ENCODE data around the gene EXOC3L4. TPM values are rescaled to one million over a fixed set of nuclear protein-coding genes. Genes with fewer than 3 reads are reported as not detected.

Gene EXOC3L4
- total RNA-seq, 1 donor from 2014 or later: not detected

GRCh38 chr14:103143506-103143905 lies 49.0 kb downstream of the EXOC3L4 start:
- no peak for TF ChIP-seq CTCF (IDR thresholded peaks at IDR 0.05; ENCODE audit: insufficient read depth, low read length, severe bottlenecking)
- H3K27me3 ChIP-seq (ENCODE audit: control insufficient read depth, insufficient read depth, low read length): peaks cover 10% of the 10 kb centered on the region
- FAIRE-seq (no peak), DNase-seq (ENCODE audit: low read depth) (no peak)
- no peaks in the 10 kb centered on the region for H3K36me3 ChIP-seq (ENCODE audit: control insufficient read depth, insufficient read depth, low read length)
- no peak overlapping the region for H3K4me3 ChIP-seq (ENCODE audit: low read depth, low read length)

GRCh38 chr14:103144085-103144484 lies 49.6 kb downstream of the EXOC3L4 start:
- TF ChIP-seq CTCF (IDR thresholded peaks at IDR 0.05; ENCODE audit: insufficient read depth, low read length, severe bottlenecking): no peak
- DNase-seq (ENCODE audit: low read depth): peak; percentile 61
- FAIRE-seq: no peak
- Histone ChIP-seq H3K27me3 (ENCODE audit: control insufficient read depth, insufficient read depth, low read length) (peaks cover 10% of the 10 kb centered on the region), H3K4me3 (ENCODE audit: low read depth, low read length) (no peak overlapping the region), H3K36me3 (ENCODE audit: control insufficient read depth, insufficient read depth, low read length) (no peaks in the 10 kb centered on the region)

- no peak for DNase-seq (ENCODE audit: low read depth)
- no peak for FAIRE-seq
- H3K27me3 ChIP-seq (ENCODE audit: control insufficient read depth, insufficient read depth, low read length): peaks cover 5% of the 10 kb centered on the region
- TF ChIP-seq CTCF (IDR thresholded peaks at IDR 0.05; ENCODE audit: insufficient read depth, low read length, severe bottlenecking): no peak
- H3K36me3 ChIP-seq (ENCODE audit: control insufficient read depth, insufficient read depth, low read length): no peaks in the 10 kb centered on the region
- H3K4me3 ChIP-seq (ENCODE audit: low read depth, low read length): no peak overlapping the region
Observed at GRCh38 chr14:103146141-103146709, 51.7 kb downstream of the EXOC3L4 start.

GRCh38 chr14:103149351-103150237 lies 55.1 kb downstream of the EXOC3L4 start:
- FAIRE-seq: no peak
- no peak for DNase-seq (ENCODE audit: low read depth)
- TF ChIP-seq CTCF (IDR thresholded peaks at IDR 0.05; ENCODE audit: insufficient read depth, low read length, severe bottlenecking): no peak
- H3K4me3 ChIP-seq (ENCODE audit: low read depth, low read length): no peak overlapping the region
- H3K27me3 ChIP-seq (ENCODE audit: control insufficient read depth, insufficient read depth, low read length): no peaks in the 10 kb centered on the region
- H3K36me3 ChIP-seq (ENCODE audit: control insufficient read depth, insufficient read depth, low read length): no peaks in the 10 kb centered on the region

- FAIRE-seq (no peak), DNase-seq (ENCODE audit: low read depth) (no peak)
- Histone ChIP-seq H3K27me3 (ENCODE audit: control insufficient read depth, insufficient read depth, low read length) (peaks cover 2% of the 10 kb centered on the region), H3K4me3 (ENCODE audit: low read depth, low read length) (no peak overlapping the region), H3K36me3 (ENCODE audit: control insufficient read depth, insufficient read depth, low read length) (no peaks in the 10 kb centered on the region)
- no peak for TF ChIP-seq CTCF (IDR thresholded peaks at IDR 0.05; ENCODE audit: insufficient read depth, low read length, severe bottlenecking)
Observed at GRCh38 chr14:103151270-103151945, 56.9 kb downstream of the EXOC3L4 start.
